ENCODE data around the gene FGFBP3. TPM values are rescaled to one million over a fixed set of nuclear protein-coding genes. Genes with fewer than 3 reads are reported as not detected.

The FGFBP3 gene, protein sequence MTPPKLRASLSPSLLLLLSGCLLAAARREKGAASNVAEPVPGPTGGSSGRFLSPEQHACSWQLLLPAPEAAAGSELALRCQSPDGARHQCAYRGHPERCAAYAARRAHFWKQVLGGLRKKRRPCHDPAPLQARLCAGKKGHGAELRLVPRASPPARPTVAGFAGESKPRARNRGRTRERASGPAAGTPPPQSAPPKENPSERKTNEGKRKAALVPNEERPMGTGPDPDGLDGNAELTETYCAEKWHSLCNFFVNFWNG
- total RNA-seq (1 to 10 TPM; 1.7 to 1.8 TPM), total RNA-seq (1.1 to 2.3 reads per million in 2 donors)

DNA sequence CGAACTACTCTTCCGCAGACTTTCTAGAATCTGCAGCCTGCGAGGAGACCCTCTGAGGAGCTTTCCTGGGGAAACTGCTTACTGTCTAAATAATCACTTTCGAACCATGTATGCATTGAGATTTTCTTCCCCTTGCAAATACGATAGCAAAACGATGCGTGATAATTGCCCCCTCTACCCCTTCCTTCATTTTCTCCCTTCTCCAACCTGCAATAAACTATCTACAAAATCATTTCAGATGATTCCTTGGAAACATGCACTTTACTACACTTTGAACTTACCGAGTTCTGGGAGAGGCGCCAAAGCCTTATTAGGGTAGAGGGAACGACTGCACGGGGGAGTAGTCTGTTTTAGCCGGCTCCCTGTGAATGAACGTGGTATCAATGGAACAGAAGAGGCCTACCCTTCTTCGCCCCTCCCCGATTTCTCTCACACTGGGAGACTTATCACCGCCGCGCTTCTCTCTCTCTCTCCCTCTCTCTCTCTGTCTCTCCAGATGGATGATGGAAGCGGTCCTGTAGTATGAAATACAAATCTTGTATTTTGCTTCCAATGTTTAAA lies at the start of gene FGFBP3:
Gene FGFBP3 (minus strand): TSS at position 370 of the 561 bp plus-strand sequence. CDS start 517 bp downstream, outside the sequence.
- H3K27me3 Mint-ChIP-seq: peaks cover 11% of the 10 kb centered on the region
- no peak for DNase-seq
- H3K4me1 Mint-ChIP-seq: peaks cover 15% of the 10 kb centered on the region
- no peaks in the 10 kb centered on the region for H3K9me3 ChIP-seq (ENCODE audit: control insufficient read depth, low read length, poor library complexity, severe bottlenecking)
- ATAC-seq: peak; percentile 21
- H3K36me3 Mint-ChIP-seq (ENCODE audit: low read depth): no peaks in the 10 kb centered on the region
- peak within 1 kb of the TSS; percentile 95 for H3K4me3 Mint-ChIP-seq
- peak within 1 kb of the TSS; percentile 82 for H3K27ac Mint-ChIP-seq

DNA sequence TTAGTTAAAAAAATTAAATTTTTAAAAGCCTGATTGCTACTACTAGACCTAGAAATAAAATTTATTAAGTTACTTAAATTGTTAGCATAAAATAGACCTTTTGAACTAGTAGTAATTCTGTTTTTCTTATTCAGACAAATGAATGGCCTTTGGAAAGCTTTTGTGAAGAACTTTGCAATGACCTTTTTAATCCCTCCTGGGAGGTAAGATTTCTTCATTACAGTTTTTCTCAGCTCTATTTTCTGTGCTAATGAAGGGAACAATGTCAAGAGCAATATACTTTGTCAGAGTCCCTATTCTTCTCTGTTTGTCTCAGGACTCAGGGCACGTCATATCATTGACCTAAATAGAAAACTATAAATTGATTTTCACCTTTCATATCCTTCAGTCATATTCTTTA lies 47.8 kb upstream of the FGFBP3 start:
- H3K27ac Mint-ChIP-seq: no peak overlapping the region
- peaks cover 12% of the 10 kb centered on the region for H3K4me1 Mint-ChIP-seq
- H3K4me3 Mint-ChIP-seq: no peak overlapping the region
- H3K36me3 Mint-ChIP-seq (ENCODE audit: low read depth): peaks cover 23% of the 10 kb centered on the region
- ATAC-seq (no peak), DNase-seq (no peak)
- H3K27me3 Mint-ChIP-seq: no peaks in the 10 kb centered on the region
- H3K9me3 ChIP-seq (ENCODE audit: control insufficient read depth, low read length, poor library complexity, severe bottlenecking): no peaks in the 10 kb centered on the region

DNA sequence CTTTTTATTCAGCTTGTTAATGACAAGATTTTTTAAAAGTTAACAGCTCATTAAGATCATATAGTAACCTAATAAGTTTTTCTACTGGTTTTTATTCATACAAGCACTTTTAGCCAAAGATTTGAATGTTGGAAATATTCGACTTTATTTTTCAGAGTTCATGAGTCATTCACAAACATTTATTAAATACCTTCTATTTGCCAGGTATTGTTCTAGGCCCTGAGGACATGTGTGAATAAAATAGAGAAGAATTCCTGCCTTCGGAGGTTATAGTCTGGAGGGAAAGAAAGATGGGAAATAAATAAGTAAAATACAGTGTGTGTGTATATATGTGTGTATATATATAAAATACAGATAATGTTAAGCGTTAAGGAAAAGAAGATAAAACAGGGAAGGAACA lies 45.8 kb upstream of the FGFBP3 start:
- Mint-ChIP-seq H3K4me3 (no peak overlapping the region), H3K36me3 (ENCODE audit: low read depth) (peaks cover 24% of the 10 kb centered on the region), H3K27ac (peak overlapping the region; percentile 24), H3K4me1 (peaks cover 9% of the 10 kb centered on the region), H3K27me3 (no peaks in the 10 kb centered on the region)
- DNase-seq: no peak
- ATAC-seq: no peak
- no peaks in the 10 kb centered on the region for H3K9me3 ChIP-seq (ENCODE audit: control insufficient read depth, low read length, poor library complexity, severe bottlenecking)

DNA sequence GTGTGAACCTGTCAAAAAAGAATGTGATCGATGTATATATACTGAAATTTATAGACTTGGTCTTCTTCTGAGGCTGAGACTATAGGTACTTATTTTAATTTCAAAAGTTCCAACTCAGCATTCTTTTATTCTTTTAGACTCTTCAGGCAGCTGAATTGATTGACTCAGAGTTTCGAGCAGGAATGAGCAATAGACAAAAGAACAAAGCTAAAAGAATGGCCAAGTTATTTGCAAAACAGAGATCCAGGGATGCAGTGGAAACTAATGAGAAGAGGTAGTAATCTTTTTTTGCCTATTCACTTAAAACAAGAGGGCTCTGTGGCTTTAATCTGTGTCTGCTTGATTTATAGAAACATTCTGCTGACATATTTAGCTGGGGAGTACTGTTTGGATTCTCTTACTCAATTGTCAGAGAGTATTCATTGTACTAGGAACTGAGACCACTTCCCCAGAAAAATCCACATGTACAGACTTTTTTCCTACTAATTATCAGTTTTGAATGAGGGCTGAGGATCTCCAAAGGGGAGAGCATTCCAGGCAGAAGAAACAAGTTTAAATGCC lies 44.4 kb upstream of the FGFBP3 start:
- DNase-seq (no peak), ATAC-seq (no peak)
- no peaks in the 10 kb centered on the region for H3K9me3 ChIP-seq (ENCODE audit: control insufficient read depth, low read length, poor library complexity, severe bottlenecking)
- Mint-ChIP-seq H3K27ac (no peak overlapping the region), H3K27me3 (no peaks in the 10 kb centered on the region), H3K36me3 (ENCODE audit: low read depth) (peaks cover 21% of the 10 kb centered on the region), H3K4me3 (no peak overlapping the region), H3K4me1 (peaks cover 9% of the 10 kb centered on the region)

DNA sequence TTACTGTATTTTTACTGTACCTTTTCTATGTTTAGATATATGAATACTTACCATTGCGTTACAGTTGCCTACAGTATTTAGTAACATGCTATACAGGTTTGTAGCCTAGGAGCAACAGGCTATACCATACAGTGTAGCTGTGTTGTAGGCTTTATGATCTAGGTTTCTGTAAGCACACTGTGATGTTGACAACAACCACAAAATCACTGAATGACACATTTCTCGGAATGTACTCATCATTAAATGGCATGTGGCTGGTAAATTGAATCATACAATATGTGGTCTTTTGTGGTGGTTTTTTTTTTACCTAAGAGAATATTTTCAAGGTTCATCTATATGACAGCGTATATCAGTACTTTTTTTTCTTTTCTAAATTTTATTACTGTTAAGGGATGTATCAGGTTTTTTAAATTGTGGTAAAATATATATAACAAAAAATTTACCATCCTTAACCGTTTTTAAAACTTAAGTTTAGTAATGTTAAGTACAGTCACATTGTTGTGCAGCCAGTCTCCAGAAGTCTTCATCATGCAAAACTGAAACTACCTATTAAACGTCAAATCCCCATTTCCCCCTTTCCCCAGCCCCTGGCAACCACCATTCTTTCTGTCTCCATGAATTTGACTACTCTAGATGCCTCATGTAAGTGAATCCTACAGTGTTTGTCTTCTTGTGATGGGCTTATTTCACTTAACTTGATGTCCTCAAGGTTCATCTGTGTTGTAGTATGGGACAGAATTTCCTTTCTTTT lies 35.8 kb upstream of the FGFBP3 start:
- ATAC-seq (peak; percentile 66), DNase-seq (no peak)
- Mint-ChIP-seq H3K4me3 (no peak overlapping the region), H3K36me3 (ENCODE audit: low read depth) (peaks cover 3% of the 10 kb centered on the region), H3K27me3 (no peaks in the 10 kb centered on the region), H3K27ac (no peak overlapping the region), H3K4me1 (peaks cover 7% of the 10 kb centered on the region)
- H3K9me3 ChIP-seq (ENCODE audit: control insufficient read depth, low read length, poor library complexity, severe bottlenecking): no peaks in the 10 kb centered on the region

DNA sequence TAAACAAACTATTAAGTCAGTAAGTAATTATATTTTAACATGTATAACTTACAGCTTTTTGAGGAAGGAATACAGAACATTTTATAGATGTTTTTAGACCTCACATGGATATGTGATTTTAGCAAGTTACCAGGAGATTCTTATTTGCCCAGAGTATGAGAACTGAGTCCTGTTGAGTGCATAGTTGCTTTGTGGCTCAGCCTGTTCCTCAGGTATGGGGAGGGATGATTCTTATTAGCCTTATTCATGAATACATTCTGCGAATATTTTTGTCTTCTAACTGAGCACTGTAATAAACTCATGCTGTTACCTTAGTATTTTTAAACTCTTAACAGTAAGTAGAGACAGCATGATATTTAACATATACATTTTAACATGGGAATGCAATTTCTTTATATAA lies 32.1 kb upstream of the FGFBP3 start:
- H3K4me1 Mint-ChIP-seq: peaks cover 12% of the 10 kb centered on the region
- H3K9me3 ChIP-seq (ENCODE audit: control insufficient read depth, low read length, poor library complexity, severe bottlenecking): no peaks in the 10 kb centered on the region
- H3K27ac Mint-ChIP-seq: no peak overlapping the region
- ATAC-seq: no peak
- no peak overlapping the region for H3K4me3 Mint-ChIP-seq
- no peaks in the 10 kb centered on the region for H3K27me3 Mint-ChIP-seq
- H3K36me3 Mint-ChIP-seq (ENCODE audit: low read depth): peaks cover 3% of the 10 kb centered on the region
- no peak for DNase-seq

DNA sequence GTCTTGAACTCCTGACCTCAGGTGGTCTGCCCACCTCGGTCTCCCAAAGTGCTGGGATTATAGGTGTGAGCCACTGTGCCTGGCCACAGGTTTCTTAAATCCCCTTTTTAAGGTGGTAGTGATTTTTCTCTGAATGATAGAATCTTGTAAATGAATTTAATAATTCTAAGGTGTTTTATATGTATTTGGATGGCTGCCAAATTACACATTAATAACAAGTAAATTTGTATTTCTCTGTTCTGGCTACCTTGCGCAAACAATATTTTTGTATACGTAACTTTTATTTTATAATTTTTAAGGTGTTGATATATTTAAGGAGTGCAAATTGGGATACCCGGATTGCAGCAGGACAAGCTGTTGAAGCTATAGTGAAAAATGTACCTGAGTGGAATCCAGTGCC lies 30.4 kb upstream of the FGFBP3 start:
- H3K36me3 Mint-ChIP-seq (ENCODE audit: low read depth): peaks cover 9% of the 10 kb centered on the region
- no peaks in the 10 kb centered on the region for H3K9me3 ChIP-seq (ENCODE audit: control insufficient read depth, low read length, poor library complexity, severe bottlenecking)
- H3K4me3 Mint-ChIP-seq: no peak overlapping the region
- peaks cover 18% of the 10 kb centered on the region for H3K4me1 Mint-ChIP-seq
- H3K27ac Mint-ChIP-seq: no peak overlapping the region
- DNase-seq: no peak
- no peaks in the 10 kb centered on the region for H3K27me3 Mint-ChIP-seq
- no peak for ATAC-seq

DNA sequence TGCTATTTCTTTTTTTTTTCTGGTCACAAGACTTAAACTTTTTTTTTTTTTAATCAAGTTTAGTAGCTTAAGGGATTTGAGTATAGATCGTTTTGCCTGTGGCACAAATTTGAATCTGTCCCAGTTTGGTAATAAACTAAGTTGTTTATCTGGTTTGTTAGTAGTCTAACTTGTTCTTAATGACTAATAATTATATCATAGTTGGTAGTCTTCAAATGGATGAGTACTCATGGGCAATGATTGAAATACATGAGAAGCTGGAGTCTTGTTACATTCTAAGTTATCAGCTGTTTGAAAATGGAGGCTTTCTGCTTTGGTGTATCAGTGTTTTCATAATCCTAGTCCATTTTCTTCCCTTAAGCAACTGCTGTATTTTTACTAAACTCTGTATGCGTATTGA lies 26.6 kb upstream of the FGFBP3 start:
- no peaks in the 10 kb centered on the region for H3K9me3 ChIP-seq (ENCODE audit: control insufficient read depth, low read length, poor library complexity, severe bottlenecking)
- no peak overlapping the region for H3K4me3 Mint-ChIP-seq
- H3K27ac Mint-ChIP-seq: no peak overlapping the region
- DNase-seq (no peak), ATAC-seq (no peak)
- peaks cover 20% of the 10 kb centered on the region for H3K36me3 Mint-ChIP-seq (ENCODE audit: low read depth)
- H3K4me1 Mint-ChIP-seq: peaks cover 42% of the 10 kb centered on the region
- H3K27me3 Mint-ChIP-seq: no peaks in the 10 kb centered on the region

DNA sequence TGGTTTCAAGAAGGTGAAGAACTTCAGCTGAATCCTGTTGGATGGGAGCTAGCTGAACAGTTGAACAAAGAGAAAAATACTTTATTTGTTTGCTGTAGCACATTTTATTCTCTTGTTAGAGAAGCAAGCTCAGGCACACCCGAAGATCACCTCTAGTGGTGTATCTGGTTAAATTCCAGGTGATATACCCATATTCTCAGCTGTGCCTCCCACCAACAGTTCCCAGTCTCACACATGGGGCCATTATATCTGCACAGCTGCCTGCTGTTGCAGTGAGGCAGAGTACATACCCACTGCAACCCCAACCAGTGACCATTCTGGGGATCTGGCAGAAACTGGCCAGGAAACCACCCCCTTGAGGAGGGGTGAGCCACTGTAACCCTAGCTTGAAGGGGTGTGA lies 23.5 kb upstream of the FGFBP3 start:
- H3K36me3 Mint-ChIP-seq (ENCODE audit: low read depth): peaks cover 20% of the 10 kb centered on the region

DNA sequence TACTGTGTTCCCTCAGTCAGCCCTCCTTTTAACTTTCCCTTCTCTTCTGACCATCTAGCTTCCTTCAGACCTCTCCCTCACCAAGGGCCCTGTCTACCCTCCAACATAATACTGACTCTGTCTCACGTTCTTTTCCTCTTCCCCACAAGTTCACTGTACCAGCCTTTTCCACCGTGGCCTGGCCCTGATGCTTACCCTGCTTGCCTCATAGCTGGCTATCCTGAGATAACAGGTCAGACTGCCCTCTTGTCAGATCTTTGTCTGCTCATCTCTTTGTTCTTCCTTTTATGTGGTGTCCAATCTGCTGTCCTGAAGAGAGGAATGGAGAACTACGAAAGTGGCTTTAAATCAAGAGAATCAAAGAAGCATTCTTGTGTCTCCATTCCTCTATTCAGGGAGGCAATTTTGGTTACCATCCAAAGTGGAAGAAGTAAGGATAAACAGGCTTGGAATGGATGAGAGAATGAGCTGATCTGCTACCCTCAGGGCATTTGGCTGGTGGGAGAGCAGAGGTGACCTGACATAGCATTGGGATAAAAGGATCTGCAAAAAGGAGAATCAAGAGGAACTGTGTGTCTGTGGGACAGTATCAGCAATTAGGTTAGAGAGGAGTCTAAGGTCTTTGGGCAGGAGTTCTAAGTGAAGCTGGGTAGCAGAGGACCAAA lies 22.4 kb upstream of the FGFBP3 start:
- H3K27me3 Mint-ChIP-seq: no peaks in the 10 kb centered on the region
- DNase-seq: no peak
- H3K36me3 Mint-ChIP-seq (ENCODE audit: low read depth): peaks cover 23% of the 10 kb centered on the region
- H3K4me3 Mint-ChIP-seq: no peak overlapping the region
- H3K9me3 ChIP-seq (ENCODE audit: control insufficient read depth, low read length, poor library complexity, severe bottlenecking): no peaks in the 10 kb centered on the region
- peaks cover 47% of the 10 kb centered on the region for H3K4me1 Mint-ChIP-seq
- no peak for ATAC-seq
- peak overlapping the region; percentile 47 for H3K27ac Mint-ChIP-seq

More for the DNA sequence above, 23.5 kb upstream of the FGFBP3 start:
- ATAC-seq: no peak
- Mint-ChIP-seq H3K4me1 (peaks cover 41% of the 10 kb centered on the region), H3K27me3 (no peaks in the 10 kb centered on the region), H3K4me3 (no peak overlapping the region), H3K27ac (peak overlapping the region; percentile 0)
- H3K9me3 ChIP-seq (ENCODE audit: control insufficient read depth, low read length, poor library complexity, severe bottlenecking): no peaks in the 10 kb centered on the region
- DNase-seq: no peak

DNA sequence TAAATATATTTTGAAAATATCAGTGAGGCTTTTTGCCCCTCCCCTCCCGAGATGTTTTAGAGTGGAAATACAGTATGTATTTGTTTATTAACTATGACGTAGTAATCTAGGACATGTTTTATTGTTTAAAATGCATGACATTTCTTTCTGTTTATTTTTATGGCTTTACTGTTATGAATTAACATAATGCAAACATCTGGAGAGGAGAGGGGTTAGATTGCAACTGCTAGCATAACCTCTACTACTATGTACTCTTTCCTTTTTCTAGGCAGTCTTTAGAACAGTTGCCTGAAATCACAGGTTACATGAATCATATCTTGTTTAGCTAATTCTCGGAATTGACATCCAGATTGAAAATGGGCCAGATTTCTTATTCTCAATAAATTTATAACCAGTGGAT lies 21.7 kb upstream of the FGFBP3 start:
- no peak for DNase-seq
- H3K27me3 Mint-ChIP-seq: no peaks in the 10 kb centered on the region
- no peaks in the 10 kb centered on the region for H3K9me3 ChIP-seq (ENCODE audit: control insufficient read depth, low read length, poor library complexity, severe bottlenecking)
- ATAC-seq: no peak
- no peak overlapping the region for H3K4me3 Mint-ChIP-seq
- peaks cover 24% of the 10 kb centered on the region for H3K36me3 Mint-ChIP-seq (ENCODE audit: low read depth)
- H3K27ac Mint-ChIP-seq: no peak overlapping the region
- H3K4me1 Mint-ChIP-seq: peaks cover 48% of the 10 kb centered on the region

DNA sequence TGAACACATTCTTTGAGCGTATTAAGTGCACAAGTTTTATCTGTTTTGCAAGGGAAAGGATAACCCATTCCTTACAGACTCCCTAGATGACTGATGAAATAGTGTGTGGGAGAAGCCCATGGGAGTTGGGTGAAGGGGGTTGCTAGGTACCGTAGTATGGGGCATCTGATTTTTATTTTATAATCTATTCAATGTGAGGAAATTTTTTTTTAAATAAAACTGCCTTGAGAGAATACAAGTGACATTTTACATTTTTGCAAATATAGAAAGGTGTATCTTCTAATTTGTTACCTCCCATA lies 15.7 kb upstream of the FGFBP3 start:
- H3K36me3 Mint-ChIP-seq (ENCODE audit: low read depth): peaks cover 6% of the 10 kb centered on the region
- no peak for DNase-seq
- H3K4me3 Mint-ChIP-seq: peak overlapping the region; percentile 96
- H3K27me3 Mint-ChIP-seq: no peaks in the 10 kb centered on the region
- H3K9me3 ChIP-seq (ENCODE audit: control insufficient read depth, low read length, poor library complexity, severe bottlenecking): no peaks in the 10 kb centered on the region
- H3K4me1 Mint-ChIP-seq: peaks cover 30% of the 10 kb centered on the region
- no peak for ATAC-seq
- H3K27ac Mint-ChIP-seq: peak overlapping the region; percentile 93

All from T-helper 17 cell (primary cell).